Melanocyte of skin (primary cell): ENCODE measurements around the gene ZSCAN25. TPM values are rescaled to one million over a fixed set of nuclear protein-coding genes. Genes with fewer than 3 reads are reported as not detected.

Source experiments
- total RNA-seq, 2 donors: library from RNA; depleted of rRNA; stranded (reverse); fragments of >200 nt; gene quantifications; 2 replicates each; pipeline ENCODE4 v1.2.3, GENCODE V29; 2012

Gene ZSCAN25
- 10 to 100 TPM in 1 of 2 donors, 1 to 10 TPM in 1; 8.9 to 15.3 TPM for total RNA-seq

DNA sequence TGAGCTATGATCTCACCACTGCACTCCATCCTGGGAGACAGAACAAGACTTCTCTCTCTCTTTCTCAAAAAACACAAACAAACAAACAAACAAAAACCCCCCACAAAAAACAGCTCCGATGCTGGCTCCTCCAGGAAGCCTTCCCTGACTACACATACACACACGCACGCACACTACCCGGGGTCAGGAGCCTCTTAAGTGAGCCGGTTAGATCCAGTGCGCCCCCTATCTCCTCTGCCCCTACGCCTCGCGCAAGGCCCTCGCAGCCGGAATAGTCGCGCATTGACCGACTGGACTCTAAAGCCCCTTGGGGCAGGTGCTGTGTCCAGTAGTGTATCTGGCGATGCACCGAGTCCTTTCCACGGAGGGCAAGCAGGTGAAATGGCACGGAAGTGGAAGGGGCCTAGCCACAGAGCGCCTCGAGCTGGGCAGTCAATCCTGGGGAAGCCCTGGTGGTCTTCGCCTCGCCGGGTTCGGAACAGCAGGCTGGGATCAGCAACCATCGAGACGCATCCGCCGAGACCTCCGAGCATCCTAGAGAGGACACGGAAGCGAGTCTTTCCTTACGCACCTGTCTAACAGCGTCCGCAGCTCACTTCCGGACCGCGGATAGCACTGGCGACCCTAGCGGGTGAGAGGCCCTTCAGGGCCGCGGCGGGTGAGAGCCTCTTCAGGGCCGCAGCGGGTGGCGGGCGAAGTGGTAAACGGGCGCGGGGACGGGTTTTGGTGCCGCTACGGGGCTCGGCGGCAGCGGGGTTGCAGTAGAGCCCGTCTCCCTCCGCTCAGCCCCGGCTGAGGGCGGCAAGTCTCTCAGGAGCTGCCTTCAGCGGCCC lies at the start of gene ZSCAN25:
TSS of gene ZSCAN25 (plus strand) at position 588 of the 833 bp plus-strand sequence. CDS start 2,661 bp downstream, outside the sequence.

DNA sequence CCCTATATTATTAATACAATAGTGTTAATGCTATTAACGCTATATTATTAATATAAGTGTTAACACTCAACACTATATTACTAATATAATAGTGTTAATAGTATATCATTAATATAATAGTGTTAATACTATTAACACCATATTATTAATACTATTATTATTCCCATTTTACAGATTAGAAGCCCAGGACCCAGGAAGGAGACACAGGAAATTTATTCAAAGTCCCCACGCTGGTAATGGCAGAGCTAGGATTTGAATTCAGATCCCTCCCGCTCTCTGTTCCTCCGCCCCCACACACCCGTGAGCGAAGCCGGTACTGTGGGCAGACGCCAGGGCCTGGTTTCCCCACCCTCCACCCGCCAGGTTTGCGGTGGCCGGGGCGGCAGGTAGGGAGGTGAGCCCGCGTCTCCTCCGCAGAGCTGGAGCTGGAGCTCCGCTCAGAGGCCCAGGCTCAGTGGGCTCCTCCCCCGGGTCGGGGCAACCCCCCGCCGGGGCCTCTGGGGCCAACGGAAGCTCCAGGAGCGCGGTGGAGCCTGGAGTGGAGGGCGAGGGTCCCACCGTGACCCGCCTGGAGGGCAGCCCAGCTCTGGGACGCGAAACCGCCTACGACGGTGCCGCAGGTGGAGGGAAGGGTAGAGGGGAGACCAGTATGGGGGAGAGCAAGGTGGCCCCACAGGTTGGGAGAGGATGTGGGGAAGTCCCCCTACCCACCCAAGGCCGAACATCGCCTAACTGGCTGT lies 18.8 kb upstream of the ZSCAN25 start, which contains the start of gene TMEM225B:
TSS of gene TMEM225B (plus strand) at position 506 of the 740 bp plus-strand sequence. CDS start 6,122 bp downstream, outside the sequence.

DNA sequence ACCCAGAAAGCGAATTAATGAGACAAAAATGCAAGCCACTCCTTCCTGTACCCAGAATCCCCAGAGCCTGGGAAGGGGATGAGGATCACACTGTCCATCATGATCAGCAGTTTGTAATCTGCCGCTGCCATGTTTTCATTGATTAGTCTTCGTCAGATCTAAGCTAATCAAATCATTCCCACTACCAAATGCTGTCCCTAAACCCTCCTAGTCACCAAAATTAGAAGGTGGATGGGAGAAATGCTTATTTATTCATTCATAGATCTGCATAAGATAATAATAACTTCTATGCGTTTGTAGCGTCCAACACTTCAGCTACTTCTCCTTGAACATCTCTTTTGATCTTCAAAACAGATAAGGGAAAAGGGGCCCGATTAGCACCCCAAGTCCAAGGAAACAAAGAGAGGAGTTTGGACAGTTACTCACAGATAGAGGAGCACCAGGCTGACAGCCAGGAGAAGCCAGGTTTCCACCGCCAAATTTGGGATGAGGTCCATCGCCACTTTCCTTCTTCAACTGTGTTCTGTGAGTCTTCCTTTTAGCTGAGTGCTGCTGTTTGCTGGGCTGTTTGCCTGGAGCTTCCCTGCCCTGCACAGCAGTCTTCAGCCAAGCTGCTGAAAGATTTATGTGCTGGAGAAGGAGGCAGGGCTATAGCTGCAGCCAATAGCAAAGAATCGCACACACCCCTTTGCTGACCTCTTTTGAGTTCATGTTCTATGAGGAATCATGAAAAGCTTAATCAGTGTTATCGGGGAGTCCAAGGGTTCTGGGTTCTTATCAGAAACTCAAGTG lies 62.9 kb downstream of the ZSCAN25 start, which contains the start of gene CYP3A5:
TSS of gene CYP3A5 (minus strand) at position 597 of the 792 bp plus-strand sequence. CDS start at position 497, 100 bp downstream.

Other genes with a start within 250 kb of the ZSCAN25 start
- gene ARPC1B, start 242.2 kb upstream of the ZSCAN25 start, total RNA-seq = 100 to 1,000 TPM; 549 to 734 TPM
- 10 to 100 TPM; 35.8 to 44.3 TPM for gene PDAP1, start 208.3 kb upstream of the ZSCAN25 start, total RNA-seq
- gene BUD31, start 208.0 kb upstream of the ZSCAN25 start, total RNA-seq = 100 to 1,000 TPM in 1 of 2 donors, 10 to 100 TPM in 1; 85.0 to 108 TPM
- 10 to 100 TPM in 1 of 2 donors, 1 to 10 TPM in 1; 7.2 to 10.3 TPM for gene PTCD1, start 178.1 kb upstream of the ZSCAN25 start, total RNA-seq
- 10 to 100 TPM; 24.4 to 28.3 TPM for gene CPSF4, start 178.0 kb upstream of the ZSCAN25 start, total RNA-seq
- 100 to 1,000 TPM; 642 to 691 TPM for gene ATP5MF, start 150.8 kb upstream of the ZSCAN25 start, total RNA-seq
- gene ZNF789, start 144.1 kb upstream of the ZSCAN25 start, total RNA-seq = 10 to 100 TPM in 1 of 2 donors, 1 to 10 TPM in 1; 8.6 to 14.3 TPM
- gene ZNF394, start 116.7 kb upstream of the ZSCAN25 start, total RNA-seq = 10 to 100 TPM; 29.3 to 30.3 TPM
- 10 to 100 TPM; 13.1 to 14.3 TPM for gene ZKSCAN5, start 112.3 kb upstream of the ZSCAN25 start, total RNA-seq
- gene FAM200A, start 64.8 kb upstream of the ZSCAN25 start, total RNA-seq = 1 to 10 TPM; 7.0 to 7.6 TPM
- gene ZNF655, start 58.3 kb upstream of the ZSCAN25 start, total RNA-seq = 10 to 100 TPM; 48.6 to 53.3 TPM
- under 1 TPM; under 0.01 to 0.33 TPM for gene TMEM225B, start 18.7 kb upstream of the ZSCAN25 start, total RNA-seq
- under 1 TPM in 1 of 2 donors, not detected in 1; under 0.01 TPM for gene CYP3A5, start 63.0 kb downstream of the ZSCAN25 start, total RNA-seq
- not detected for gene CYP3A7, start 118.2 kb downstream of the ZSCAN25 start, total RNA-seq
- gene CYP3A4, start 167.2 kb downstream of the ZSCAN25 start, total RNA-seq = not detected
- gene CYP3A43, start 211.1 kb downstream of the ZSCAN25 start, total RNA-seq = not detected